HCT116 (cell line): ENCODE measurements around the gene NPW. TPM values are rescaled to one million over a fixed set of nuclear protein-coding genes. Genes with fewer than 3 reads are reported as not detected.
A peak's percentile ranks its signal among the peaks of the same experiment; 100 is the strongest.

ENCODE experiments used
- ATAC-seq: fragments of 200-7000 bp; cut with Tn5 transposase; 2 replicates; pipeline ENCODE4 v1.9.1; 2020; ENCODE audit warnings: mild to moderate bottlenecking, moderate library complexity
- BruUV-seq: library from RNA; stranded (reverse); fragments of 400-500 nt; replicated peaks from 2 replicates; lab custom pipeline; 2021; lab: Mats Ljungman, UMichigan
- CTCF ChIA-PET: fragments of 300-600 bp; sonication (Branson Sonifier 250); formaldehyde crosslinking; loops from one replicate; lab custom pipeline; 2021; ENCODE audit warnings: antibody characterized with exemption; lab: Charles Lee
- POLR2A ChIA-PET: fragments of 300-600, 350-600 bp; sonication (Branson Sonifier 250); formaldehyde crosslinking; loops from one replicate; lab custom pipeline; 2021; ENCODE audit warnings: antibody characterized with exemption; lab: Charles Lee
- RAD21 ChIA-PET, 2 experiments: fragments of 300-600 bp; sonication (Branson Sonifier 250); formaldehyde crosslinking; loops; one replicate each; lab custom pipeline; 2023; ENCODE audit warnings: low total read pairs in 2 of 2; ENCODE audit not compliant: uncharacterized antibody in 2 of 2, unreplicated experiment in 2 of 2, low non-redundant PET in 1 of 2; lab: Charles Lee
- DNase-seq: peaks from one replicate; pipeline ENCODE4 v3.0.0-alpha.2; 2010; ENCODE audit warnings: low read depth, low spot score
- H2AFZ ChIP-seq: fragments of 200-600 bp; shearing (Covaris generic), sonication (generic); 2 replicates; pipeline ENCODE4 v1.6.1; 2017; ENCODE audit warnings: low read depth, mixed run types, mixed read lengths, antibody characterized with exemption, low read length; ENCODE audit not compliant: poor library complexity, severe bottlenecking
- H3K27ac ChIP-seq: 2 replicates; pipeline ENCODE4 v1.5.1; 2012; ENCODE audit warnings: low read depth, low read length
- H3K27me3 ChIP-seq: fragments of 200-600 bp; sonication (generic); 2 replicates; pipeline ENCODE4 v1.6.1; 2016; ENCODE audit warnings: mixed run types, low read length, mixed read lengths; ENCODE audit not compliant: insufficient read depth
- H3K36me3 ChIP-seq, 2 experiments: fragments of 200-500 bp in 1 of 2; fragments of 200-600 bp in 1 of 2; sonication (Bioruptor generic) in 1 of 2; sonication (generic) in 1 of 2; 2 replicates each; pipeline versions ENCODE4 v1.5.1 to v1.6.1; 2014 to 2016; ENCODE audit warnings: low read length in 2 of 2, inconsistent platforms in 1 of 2, mixed read lengths in 1 of 2, mixed run types in 1 of 2; ENCODE audit not compliant: insufficient read depth in 2 of 2, control insufficient read depth in 1 of 2
- H3K4me1 ChIP-seq, 2 experiments: fragments of 200-600 bp in 1 of 2; sonication (generic) in 1 of 2; 2 replicates each; pipeline versions ENCODE4 v1.5.1 to v1.6.1; 2012 to 2017; ENCODE audit warnings: low read length in 2 of 2, inconsistent platforms in 1 of 2, mild to moderate bottlenecking in 1 of 2, mixed read lengths in 1 of 2, mixed run types in 1 of 2, moderate library complexity in 1 of 2; ENCODE audit not compliant: insufficient read depth in 2 of 2, control insufficient read depth in 1 of 2
- H3K4me2 ChIP-seq: fragments of 200-600 bp; sonication (generic); 2 replicates; pipeline ENCODE4 v1.6.1; 2017; ENCODE audit warnings: mixed run types, low read length, mixed read lengths
- H3K4me3 ChIP-seq, 2 experiments: fragments of 200-600 bp in 1 of 2; sonication (generic) in 1 of 2; replicated peaks in 1 of 2; 2 replicates each; pipeline ENCODE4 v1.5.1; 2011 to 2016; ENCODE audit warnings: low read length in 2 of 2, control low read depth in 1 of 2, low read depth in 1 of 2, mild to moderate bottlenecking in 1 of 2, mixed read lengths in 1 of 2, mixed run types in 1 of 2
- H3K79me2 ChIP-seq: fragments of 200-600 bp; sonication (generic); 2 replicates; pipeline ENCODE4 v1.6.1; 2017; ENCODE audit warnings: mild to moderate bottlenecking, mixed run types, low read length, moderate library complexity, mixed read lengths; ENCODE audit not compliant: insufficient read depth
- H3K9ac ChIP-seq: fragments of 200-600 bp; sonication (generic); 2 replicates; pipeline ENCODE4 v1.6.1; 2016; ENCODE audit warnings: low read length, mixed read lengths
- H3K9me2 ChIP-seq: fragments of 200-600 bp; sonication (generic), shearing (Covaris generic); 2 replicates; pipeline ENCODE4 v1.6.1; 2017; ENCODE audit warnings: mixed run types, mild to moderate bottlenecking, moderate library complexity; ENCODE audit not compliant: insufficient read depth
- H3K9me3 ChIP-seq, 2 experiments: fragments of 200-500 bp in 1 of 2; fragments of 200-600 bp in 1 of 2; sonication (Bioruptor generic) in 1 of 2; sonication (generic) in 1 of 2; 2 replicates each; pipeline ENCODE4 v1.6.1; 2014 to 2017; ENCODE audit warnings: low read length in 2 of 2, mixed read lengths in 2 of 2, inconsistent platforms in 1 of 2, low read depth in 1 of 2, mild to moderate bottlenecking in 1 of 2, mixed run types in 1 of 2, moderate library complexity in 1 of 2; ENCODE audit not compliant: control insufficient read depth in 1 of 2, insufficient read depth in 1 of 2
- H4K20me1 ChIP-seq: fragments of 200-600 bp; sonication (generic), shearing (Covaris generic); 2 replicates; pipeline ENCODE4 v1.6.1; 2017; ENCODE audit warnings: mixed run types, mild to moderate bottlenecking, moderate library complexity; ENCODE audit not compliant: insufficient read depth
- CBX3 ChIP-seq: IDR thresholded peaks from 2 replicates; pipeline ENCODE4 v1.6.1; 2012; ENCODE audit warnings: low read depth
- intact Hi-C: fragments of 100-400 bp; cut with micrococcal nuclease; formaldehyde crosslinking; loops from 2 replicates; pipeline ENCODE4 v1.10.0; 2022
- total RNA-seq: library from RNA; stranded (reverse); gene quantifications from one replicate; pipeline ENCODE4 v1.2.1, GENCODE V29; 2021; ENCODE audit not compliant: unreplicated experiment
- TF ChIP-seq, protein P1 (sequence below), 3 experiments: fragments of 200-600 bp in 1 of 3; sonication (generic) in 1 of 3; IDR thresholded peaks in 2 of 3; conservative IDR thresholded peaks in 1 of 3; 2 replicates each; pipeline ENCODE4 v1.5.1; 2012 to 2017; ENCODE audit warnings: low read depth in 2 of 3, low read length in 2 of 3, antibody characterized with exemption in 1 of 3, borderline replicate concordance in 1 of 3, control low read depth in 1 of 3, mild to moderate bottlenecking in 1 of 3, mixed read lengths in 1 of 3, mixed run types in 1 of 3, moderate library complexity in 1 of 3; ENCODE audit not compliant: insufficient read depth in 1 of 3

The NPW gene
- total RNA-seq, 1 experiment from 2014 or later = 226 TPM

DNA sequence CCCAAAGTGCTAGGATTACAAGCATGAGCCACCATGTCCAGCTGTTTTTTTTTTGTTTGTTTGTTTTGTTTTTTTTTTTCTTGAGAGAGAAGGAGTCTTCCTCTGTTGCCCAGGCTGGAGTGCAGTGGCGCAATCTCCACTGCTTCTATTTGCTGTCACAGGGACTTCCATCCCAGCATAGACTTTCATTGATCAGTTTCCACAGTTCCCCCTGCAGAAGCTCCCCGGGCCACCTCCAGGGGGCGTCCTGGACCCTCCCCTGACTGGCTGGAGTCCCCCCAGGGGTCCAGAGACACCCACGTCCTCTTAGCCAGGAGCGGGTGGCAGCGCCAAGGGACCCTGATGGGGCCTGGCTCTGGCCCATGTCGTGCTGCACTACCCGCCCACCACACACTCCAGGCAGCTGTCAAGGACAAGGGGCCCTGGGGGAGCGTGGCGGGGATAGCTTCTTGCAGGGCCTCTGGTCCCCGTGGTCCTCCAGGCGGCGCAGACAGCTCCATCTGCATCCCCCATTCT is 3.1 kb upstream of the NPW start:
- H3K4me1 ChIP-seq = peaks cover 24 to 42% of the 10 kb centered on the region in 2 experiments
- H3K27ac ChIP-seq = no peak overlapping the region; the same call in 1 of the 2 replicates
- peaks cover 12% of the 10 kb centered on the region; the same call in 1 of the 2 replicates for H3K79me2 ChIP-seq
- no peak overlapping the region for H3K9ac ChIP-seq
- no peak for DNase-seq
- H2AFZ ChIP-seq = no peak overlapping the region
- BruUV-seq = no TSS peak
- no peak overlapping the region for H3K4me3 ChIP-seq
- intact Hi-C loops = no loop called here
- H3K27me3 ChIP-seq = no peaks in the 10 kb centered on the region
- RAD21 ChIA-PET = no interaction called here
- POLR2A ChIA-PET = interaction anchor here (0.7 kb wide), 1 partner anchor 139 kb away, joined by 3 read pairs; the partner anchor contains the start of gene TRAF7
- CTCF ChIA-PET = interaction anchor here (0.6 to 1.6 kb wide), 5 partner anchors 13 to 124 kb away, joined by 3 to 12 read pairs (median 3); no protein-coding TSS in a partner anchor
- no peaks in the 10 kb centered on the region for H4K20me1 ChIP-seq
- ATAC-seq = no peak
- H3K36me3 ChIP-seq = no peaks in the 10 kb centered on the region
- no peak overlapping the region for H3K4me2 ChIP-seq
- H3K9me2 ChIP-seq = no peaks in the 10 kb centered on the region
- H3K9me3 ChIP-seq = no peaks in the 10 kb centered on the region
- no peak for TF ChIP-seq CBX3
- TF ChIP-seq, protein P1, sequence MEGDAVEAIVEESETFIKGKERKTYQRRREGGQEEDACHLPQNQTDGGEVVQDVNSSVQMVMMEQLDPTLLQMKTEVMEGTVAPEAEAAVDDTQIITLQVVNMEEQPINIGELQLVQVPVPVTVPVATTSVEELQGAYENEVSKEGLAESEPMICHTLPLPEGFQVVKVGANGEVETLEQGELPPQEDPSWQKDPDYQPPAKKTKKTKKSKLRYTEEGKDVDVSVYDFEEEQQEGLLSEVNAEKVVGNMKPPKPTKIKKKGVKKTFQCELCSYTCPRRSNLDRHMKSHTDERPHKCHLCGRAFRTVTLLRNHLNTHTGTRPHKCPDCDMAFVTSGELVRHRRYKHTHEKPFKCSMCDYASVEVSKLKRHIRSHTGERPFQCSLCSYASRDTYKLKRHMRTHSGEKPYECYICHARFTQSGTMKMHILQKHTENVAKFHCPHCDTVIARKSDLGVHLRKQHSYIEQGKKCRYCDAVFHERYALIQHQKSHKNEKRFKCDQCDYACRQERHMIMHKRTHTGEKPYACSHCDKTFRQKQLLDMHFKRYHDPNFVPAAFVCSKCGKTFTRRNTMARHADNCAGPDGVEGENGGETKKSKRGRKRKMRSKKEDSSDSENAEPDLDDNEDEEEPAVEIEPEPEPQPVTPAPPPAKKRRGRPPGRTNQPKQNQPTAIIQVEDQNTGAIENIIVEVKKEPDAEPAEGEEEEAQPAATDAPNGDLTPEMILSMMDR (IDR thresholded peaks at IDR 0.05 in 2 of 3, conservative IDR thresholded peaks at IDR 0.05 in 1 of 3; ENCODE audit: borderline replicate concordance in 1 of 3, insufficient read depth in 1 of 3, low read depth in 2 of 3, low read length in 2 of 3) = peak in 2 of 3 experiments; percentile 68 to 73; a peak in 5 of 6 replicates
